Keratinocyte (primary cell): ENCODE measurements around the gene ASB13.

Source experiments
- EZH2 ChIP-seq: IDR thresholded peaks from one replicate; pipeline ENCODE4 v1.6.1; 2012; ENCODE audit warnings: inconsistent platforms, mild to moderate bottlenecking, low read length, moderate library complexity
- TF ChIP-seq, protein P1 (sequence below), 3 experiments: IDR thresholded peaks in 1 of 3; conservative IDR thresholded peaks in 1 of 3; optimal IDR thresholded peaks in 1 of 3; 2 replicates in 2 of 3; 3 replicates in 1 of 3; pipeline versions ENCODE3 to v1.5.1; 2011; ENCODE audit warnings: low read length in 3 of 3, mild to moderate bottlenecking in 3 of 3, moderate library complexity in 2 of 3, control low read depth in 1 of 3, inconsistent platforms in 1 of 3; ENCODE audit not compliant: insufficient read depth in 2 of 3; ENCODE audit errors: extremely low read depth in 1 of 3

DNA sequence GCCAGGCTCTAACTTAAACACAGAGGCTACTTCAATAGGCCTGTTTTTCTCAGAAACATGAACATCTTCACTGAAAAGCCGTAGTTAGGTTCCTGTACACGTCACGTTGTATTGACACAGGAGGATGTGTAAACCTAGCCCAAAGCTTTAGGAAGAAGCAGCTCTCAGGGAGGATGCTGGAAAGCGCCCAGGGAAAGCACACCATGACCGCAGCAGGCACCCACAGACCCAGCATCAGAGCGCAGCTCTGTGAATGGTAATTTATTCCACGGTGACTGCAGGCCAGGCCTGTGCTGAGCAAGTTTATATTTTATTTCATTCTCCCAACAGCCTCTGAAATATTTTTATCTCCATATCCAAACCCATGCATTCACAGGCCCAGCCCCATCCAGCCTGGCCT, 51.1 kb downstream of the ASB13 start:
- no peak for TF ChIP-seq EZH2
- TF ChIP-seq, protein P1, sequence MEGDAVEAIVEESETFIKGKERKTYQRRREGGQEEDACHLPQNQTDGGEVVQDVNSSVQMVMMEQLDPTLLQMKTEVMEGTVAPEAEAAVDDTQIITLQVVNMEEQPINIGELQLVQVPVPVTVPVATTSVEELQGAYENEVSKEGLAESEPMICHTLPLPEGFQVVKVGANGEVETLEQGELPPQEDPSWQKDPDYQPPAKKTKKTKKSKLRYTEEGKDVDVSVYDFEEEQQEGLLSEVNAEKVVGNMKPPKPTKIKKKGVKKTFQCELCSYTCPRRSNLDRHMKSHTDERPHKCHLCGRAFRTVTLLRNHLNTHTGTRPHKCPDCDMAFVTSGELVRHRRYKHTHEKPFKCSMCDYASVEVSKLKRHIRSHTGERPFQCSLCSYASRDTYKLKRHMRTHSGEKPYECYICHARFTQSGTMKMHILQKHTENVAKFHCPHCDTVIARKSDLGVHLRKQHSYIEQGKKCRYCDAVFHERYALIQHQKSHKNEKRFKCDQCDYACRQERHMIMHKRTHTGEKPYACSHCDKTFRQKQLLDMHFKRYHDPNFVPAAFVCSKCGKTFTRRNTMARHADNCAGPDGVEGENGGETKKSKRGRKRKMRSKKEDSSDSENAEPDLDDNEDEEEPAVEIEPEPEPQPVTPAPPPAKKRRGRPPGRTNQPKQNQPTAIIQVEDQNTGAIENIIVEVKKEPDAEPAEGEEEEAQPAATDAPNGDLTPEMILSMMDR (optimal IDR thresholded peaks at IDR 0.05 in 1 of 3, IDR thresholded peaks at IDR 0.05 in 1 of 3, conservative IDR thresholded peaks at IDR 0.05 in 1 of 3; ENCODE audit: extremely low read depth in 1 of 3, insufficient read depth in 2 of 3, low read length in 3 of 3) = no peak
